Measurements from ENCODE around the gene TENM4. TPM values are rescaled to one million over a fixed set of nuclear protein-coding genes. Genes with fewer than 3 reads are reported as not detected.

Gene TENM4
- total and polyA plus RNA-seq, 2 of the 8 experiments (the other 6 are each of a cell fraction or from before 2014, with no cell fraction given): 3.5 to 7.2 TPM

GRCh38 chr11:79011357-79011756, 429.5 kb downstream of the TENM4 start:
- H3K4me1 ChIP-seq (replicated peaks in 1 of 4; ENCODE audit: control insufficient read depth in 3 of 4, insufficient read depth in 4 of 4, low read length in 3 of 4): no peaks in the 10 kb centered on the region
- H3K18ac ChIP-seq (ENCODE audit: extremely low read depth, low read length): no peak overlapping the region
- H3K14ac ChIP-seq (ENCODE audit: insufficient read length): no peak overlapping the region
- no peak overlapping the region for H3K9ac ChIP-seq (replicated peaks in 1 of 4; ENCODE audit: extremely low read depth in 1 of 4, low read depth in 3 of 4, low read length in 3 of 4)
- H2BK12ac ChIP-seq (ENCODE audit: low read depth, low read length): no peak overlapping the region
- DNase-seq (ENCODE audit: low read depth in 1 of 2, low spot score in 2 of 2) (no peak), FAIRE-seq (no peak)
- H3K4me2 ChIP-seq (ENCODE audit: insufficient read depth in 1 of 2, low read depth in 2 of 2, low read length in 2 of 2): no peak overlapping the region
- no peak overlapping the region for H4K5ac ChIP-seq (ENCODE audit: insufficient read length, low read depth, low read length)
- no peaks in the 10 kb centered on the region; the same call in 1 of the 2 replicates for H3K23me2 ChIP-seq (ENCODE audit: low read depth, low read length)
- H4K91ac ChIP-seq (replicated peaks; ENCODE audit: insufficient read length, low read length): no peak overlapping the region
- no peak overlapping the region for H3K56ac ChIP-seq (replicated peaks; ENCODE audit: insufficient read length, low read depth, low read length)
- no peaks in the 10 kb centered on the region for H3K79me1 ChIP-seq (ENCODE audit: low read depth, low read length)
- H2BK120ac ChIP-seq (replicated peaks; ENCODE audit: low read depth, low read length): no peak overlapping the region
- H2BK5ac ChIP-seq (ENCODE audit: low read depth, low read length): no peak overlapping the region
- no peak overlapping the region for H3K4ac ChIP-seq (replicated peaks; ENCODE audit: insufficient read length, low read depth, low read length)
- no peaks in the 10 kb centered on the region for H3K27me3 ChIP-seq (replicated peaks in 1 of 4; ENCODE audit: control insufficient read depth in 3 of 4, extremely low read depth in 1 of 4, insufficient read depth in 3 of 4, low read length in 3 of 4)
- WGBS, 2 experiments (ENCODE audit: extremely low coverage in 1 of 2, insufficient coverage in 1 of 2, insufficient read length in 1 of 2, insufficient replicate concordance in 2 of 2, low coverage in 1 of 2, low lambda C conversion rate in 2 of 2, missing lambda C conversion rate in 1 of 2): 77% methylated on average over 3 of the region's 3 CpGs; no CpG with 5 or more reads in 1 of the 2 experiments
- H4K20me1 ChIP-seq (replicated peaks in 1 of 2; ENCODE audit: control insufficient read depth in 1 of 2, insufficient read depth in 2 of 2, low read length in 2 of 2): no peaks in the 10 kb centered on the region
- no peaks in the 10 kb centered on the region for H3K79me2 ChIP-seq (ENCODE audit: control insufficient read depth in 1 of 2, insufficient read depth in 2 of 2, low read length in 2 of 2)
- H3K4me3 ChIP-seq (ENCODE audit: extremely low read depth in 1 of 4, insufficient read depth in 2 of 4, low read depth in 3 of 4, low read length in 4 of 4): no peak overlapping the region
- no peaks in the 10 kb centered on the region for H3K36me3 ChIP-seq (ENCODE audit: control insufficient read depth in 2 of 4, insufficient read depth in 4 of 4, low read length in 3 of 4)
- no peak overlapping the region for H2AK5ac ChIP-seq (ENCODE audit: low read depth, low read length)
- H3K23ac ChIP-seq (ENCODE audit: insufficient read length): no peak overlapping the region
- H2BK20ac ChIP-seq (ENCODE audit: low read length): no peak overlapping the region
- ChIA-PET CTCF (ENCODE audit: partially characterized antibody) (no interaction called here), POLR2A (ENCODE audit: partially characterized antibody) (no interaction called here)
- H2AFZ ChIP-seq (ENCODE audit: low read length): no peak overlapping the region
- no peak overlapping the region for H4K8ac ChIP-seq (ENCODE audit: extremely low read depth, insufficient read depth, low read length)
- H2BK15ac ChIP-seq (ENCODE audit: low read length): no peak overlapping the region
- no peaks in the 10 kb centered on the region for H3K9me3 ChIP-seq (ENCODE audit: insufficient read depth in 2 of 2, low read depth in 1 of 2, low read length in 1 of 2)
- no peak overlapping the region for H3K27ac ChIP-seq (ENCODE audit: low read depth, low read length)
- TF ChIP-seq CHD2 (IDR thresholded peaks at IDR 0.05; ENCODE audit: low read length): no peak
- TF ChIP-seq GTF2F1 (IDR thresholded peaks at IDR 0.05; ENCODE audit: borderline replicate concordance, low read depth, low read length): no peak
- no peak for TF ChIP-seq RNF2 (IDR thresholded peaks at IDR 0.05; ENCODE audit: borderline replicate concordance, low read depth, low read length, missing control alignments, poor library complexity, severe bottlenecking)
- no peak for TF ChIP-seq EZH2 (IDR thresholded peaks at IDR 0.05; ENCODE audit: low read depth, low read length, severe bottlenecking)
- TF ChIP-seq SIX5 (IDR thresholded peaks at IDR 0.05; ENCODE audit: low read depth, low read length): no peak
- no peak for TF ChIP-seq CREB1 (IDR thresholded peaks at IDR 0.05)
- no peak for TF ChIP-seq FOSL1 (IDR thresholded peaks at IDR 0.05; ENCODE audit: insufficient read depth, low read depth, low read length)
- TF ChIP-seq SRF (IDR thresholded peaks at IDR 0.05; ENCODE audit: low read depth, low read length): no peak
- TF ChIP-seq CBX5 (IDR thresholded peaks at IDR 0.05; ENCODE audit: low read depth, low read length): no peak
- TF ChIP-seq TEAD4 (IDR thresholded peaks at IDR 0.05; ENCODE audit: low read depth, low read length): no peak
- no peak for TF ChIP-seq ATF3 (IDR thresholded peaks at IDR 0.05; ENCODE audit: insufficient read depth, low read depth, low read length)
- TF ChIP-seq CTBP2 (IDR thresholded peaks at IDR 0.05; ENCODE audit: borderline replicate concordance, insufficient read depth, insufficient read length, low read length): no peak
- no peak for TF ChIP-seq EP300 (IDR thresholded peaks at IDR 0.05; ENCODE audit: borderline replicate concordance in 1 of 2, low read depth in 2 of 2, low read length in 2 of 2)
